NCI-H1417 treated with DMSO at 0.1 percent for 48 hours (cell line): ENCODE results near the gene B9D2.

ENCODE experiments used
- DNase-seq: peaks from one replicate; lab custom pipeline; 2025; lab: John Stamatoyannopoulos, UW

Gene B9D2

DNA sequence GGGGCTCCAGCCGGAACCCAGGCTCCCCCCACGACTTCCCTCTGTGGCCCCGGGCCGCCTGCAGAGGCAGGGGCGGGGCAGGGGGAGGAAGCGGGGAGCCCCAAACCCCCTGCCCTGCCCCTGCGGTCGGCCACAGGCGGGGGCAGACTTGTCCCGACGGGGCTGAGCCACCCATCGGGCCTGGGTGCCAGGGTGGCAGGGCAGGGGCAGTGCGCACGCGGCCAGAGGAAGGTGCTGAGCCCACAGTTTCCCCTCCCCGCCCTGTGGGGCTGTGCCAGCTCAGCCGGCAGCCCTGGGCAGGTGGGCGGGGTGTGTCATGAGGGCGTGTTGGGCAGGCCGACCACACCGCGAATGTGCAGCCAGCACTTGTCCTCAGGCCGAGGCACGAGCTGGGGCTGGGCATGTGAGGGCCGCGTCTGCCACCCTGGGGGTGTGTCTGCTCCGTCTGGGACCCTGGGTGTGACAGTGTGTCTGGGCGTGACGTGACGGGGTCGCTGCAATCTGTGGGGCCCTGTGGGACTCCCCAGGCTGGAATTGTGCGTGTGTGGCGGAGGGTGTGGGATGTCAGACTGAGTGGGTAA is 36.3 kb downstream of the B9D2 start:
- DNase-seq: no peak

- DNase-seq: no peak
Observed at GRCh38 chr19:41327076-41327575, 36.8 kb downstream of the B9D2 start.

- no peak for DNase-seq
Observed at GRCh38 chr19:41325947-41326706, 37.8 kb downstream of the B9D2 start.

- no peak for DNase-seq
Observed at GRCh38 chr19:41325640-41325946, 38.4 kb downstream of the B9D2 start.

DNA sequence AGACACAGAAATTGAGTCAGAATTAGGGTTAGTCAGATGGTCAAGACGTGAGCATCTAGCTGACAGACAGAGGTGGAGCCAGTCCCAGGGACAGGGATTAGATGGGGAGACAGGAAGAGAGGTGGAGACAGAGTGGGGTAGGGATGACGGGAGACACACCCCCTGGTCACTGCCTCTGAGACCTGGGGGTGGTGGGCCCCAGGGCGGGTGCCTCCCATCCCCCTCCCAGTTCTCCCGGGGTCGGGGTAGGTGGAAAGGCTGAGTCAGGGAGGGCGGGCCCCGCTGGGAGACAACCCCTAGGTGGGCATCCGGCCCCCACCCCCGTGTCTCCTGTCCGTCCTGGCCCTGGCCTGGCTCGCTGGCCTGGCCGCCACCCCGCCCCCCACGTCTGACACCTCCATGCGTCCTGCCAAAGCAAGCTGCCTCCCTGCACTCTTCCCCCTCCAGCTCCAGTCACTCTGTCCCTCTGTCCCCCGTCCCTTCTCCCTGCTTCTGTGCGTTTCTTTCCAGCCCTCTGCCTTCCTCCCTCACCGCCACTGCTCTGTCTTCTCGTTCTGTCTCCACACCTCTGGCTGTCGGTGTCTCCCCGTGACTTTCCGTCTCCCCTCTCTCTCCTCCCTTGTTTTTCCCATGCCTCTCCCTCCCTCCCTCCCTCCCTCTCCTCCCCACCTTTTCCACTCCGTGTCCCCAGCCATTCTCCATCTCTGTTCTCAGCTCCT is 38.9 kb downstream of the B9D2 start:
- no peak for DNase-seq

- no peak for DNase-seq
Observed at GRCh38 chr19:41324231-41324702, 39.7 kb downstream of the B9D2 start.

DNA sequence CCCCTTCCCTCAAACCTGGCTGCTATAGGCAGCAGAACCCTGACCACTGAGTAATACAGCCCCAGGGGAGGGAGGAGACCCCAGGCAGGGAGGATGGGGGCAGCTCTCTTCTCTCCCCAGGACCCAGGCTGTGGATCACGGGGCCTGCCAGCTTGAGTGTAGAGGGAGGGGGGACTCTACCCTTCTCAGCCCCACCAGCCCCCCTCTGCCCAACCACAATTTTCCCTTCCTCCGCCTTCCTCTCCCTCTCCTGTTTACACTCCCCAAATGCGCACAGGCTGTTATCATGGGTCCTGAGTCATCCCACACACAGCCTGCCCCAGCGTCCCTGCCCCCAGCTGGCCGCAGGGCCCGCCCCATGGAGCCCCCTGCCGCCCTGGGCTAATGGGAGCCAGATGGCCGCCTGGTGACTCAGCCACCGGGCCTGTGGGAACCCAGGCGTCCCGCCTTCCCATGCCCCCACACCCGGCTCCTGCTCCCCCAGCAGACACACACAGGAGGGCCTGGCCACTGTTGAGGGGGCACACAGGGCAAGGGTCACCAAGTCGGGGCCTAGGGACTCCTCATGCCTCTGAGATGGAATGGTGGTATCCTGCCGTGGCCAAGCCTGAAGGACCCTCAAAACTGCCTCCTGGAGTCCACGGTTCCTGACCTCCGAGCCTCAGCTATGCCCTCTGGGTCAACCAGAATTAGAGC is 40.4 kb downstream of the B9D2 start:
- DNase-seq: no peak

DNA sequence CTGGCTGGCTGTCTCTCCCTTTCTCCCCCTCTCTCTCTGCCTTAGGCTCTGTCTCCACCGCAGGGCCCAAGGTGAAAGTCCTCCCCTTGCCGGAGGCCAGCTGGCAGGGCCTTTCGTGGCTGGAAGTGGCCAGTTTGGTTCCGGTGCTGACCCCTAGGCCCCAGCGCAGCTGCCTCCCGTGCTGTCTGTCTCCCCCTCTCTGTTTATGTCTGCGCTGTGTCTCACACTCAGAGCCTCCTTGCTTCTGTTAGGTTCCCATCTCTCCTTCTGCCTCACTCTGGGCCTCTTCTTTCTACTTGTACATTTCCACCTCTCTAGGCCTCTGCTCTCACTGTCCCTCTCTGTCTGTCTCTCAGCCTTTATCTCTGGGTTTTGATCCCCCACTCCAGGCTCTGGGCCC is 40.9 kb downstream of the B9D2 start:
- no peak for DNase-seq

DNA sequence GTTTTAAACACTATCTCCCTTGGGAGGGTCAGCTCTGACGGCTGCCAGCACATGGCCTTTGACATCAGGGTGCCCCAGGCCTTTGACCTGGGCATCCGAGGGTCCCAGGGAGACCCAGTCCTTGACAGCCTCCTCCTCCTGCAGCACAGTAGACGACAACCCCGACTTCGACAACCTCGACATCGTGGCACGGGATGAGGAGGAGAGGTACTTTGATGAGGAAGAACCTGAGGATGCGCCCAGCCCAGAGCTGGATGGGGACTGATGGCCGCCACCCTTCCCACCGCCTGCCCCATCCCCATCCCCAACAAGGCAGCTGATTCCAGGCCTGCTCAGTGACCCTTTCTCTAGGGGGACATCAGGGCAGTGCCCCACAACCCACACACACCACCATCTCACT is 41.5 kb downstream of the B9D2 start:
- no peak for DNase-seq

- DNase-seq: no peak
Observed at GRCh38 chr19:41321600-41322270, 42.2 kb downstream of the B9D2 start.

DNA sequence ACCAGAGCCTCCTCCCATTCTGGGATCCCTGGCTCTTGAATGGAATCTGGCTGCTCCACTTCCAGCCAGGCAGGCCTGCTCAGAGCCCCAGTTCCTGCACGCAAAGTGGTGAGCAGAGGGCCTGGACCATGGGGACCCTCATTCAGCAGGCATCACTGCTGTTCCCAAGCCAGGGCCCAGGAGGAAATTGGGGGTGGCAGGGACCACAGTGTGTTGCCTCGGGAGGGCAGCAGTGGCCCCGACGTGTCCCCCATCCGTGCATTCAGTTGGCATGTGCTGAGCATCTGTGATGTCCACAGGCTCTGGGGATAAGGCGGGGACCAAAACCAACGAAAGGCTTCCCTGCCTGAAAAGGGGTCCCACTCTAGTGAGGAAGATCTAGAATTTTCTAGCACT is 42.7 kb downstream of the B9D2 start:
- DNase-seq: no peak

DNA sequence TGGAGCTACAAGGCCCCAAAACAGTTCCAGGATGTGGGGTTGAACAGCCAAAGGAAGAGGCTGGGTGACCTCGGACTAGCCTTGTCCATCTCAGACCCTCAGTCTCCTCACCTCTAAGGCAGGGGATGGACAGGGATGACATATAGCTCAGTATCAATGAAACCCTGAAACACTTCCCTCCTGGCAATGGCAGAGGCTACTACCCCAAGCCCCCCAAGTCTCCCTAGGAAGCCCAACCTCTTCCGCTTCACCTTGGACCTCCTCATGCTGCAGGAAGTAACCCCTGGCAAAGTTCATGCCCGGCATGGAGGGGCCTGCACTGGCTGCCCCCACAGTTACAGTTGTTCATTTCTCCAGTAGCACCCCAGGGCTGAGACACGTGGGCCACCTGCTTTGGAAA is 43.4 kb downstream of the B9D2 start:
- DNase-seq: no peak

DNA sequence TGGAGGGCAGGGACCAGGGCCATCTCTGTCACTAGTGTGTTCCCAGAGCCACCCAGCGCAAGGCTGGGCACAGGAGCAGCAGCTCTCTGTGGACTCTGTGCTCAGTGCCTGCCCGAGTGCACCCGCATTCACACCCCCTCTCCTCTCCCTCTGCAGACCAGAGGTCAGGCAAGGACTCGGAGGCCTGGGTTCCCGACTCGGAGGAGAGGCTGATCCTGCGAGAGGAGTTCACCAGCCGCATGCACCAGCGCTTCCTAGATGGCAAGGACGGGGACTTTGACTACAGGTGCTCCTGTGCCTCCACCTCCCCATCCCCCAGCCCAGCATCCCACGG is 43.8 kb downstream of the B9D2 start:
- no peak for DNase-seq

GRCh38 chr19:41319500-41320184 is 44.3 kb downstream of the B9D2 start:
- no peak for DNase-seq

- no peak for DNase-seq
Observed at GRCh38 chr19:41318696-41319499, 45.1 kb downstream of the B9D2 start.

- DNase-seq: no peak
Observed at GRCh38 chr19:41316306-41316920, 47.5 kb downstream of the B9D2 start.

- no peak for DNase-seq
Observed at GRCh38 chr19:41311613-41312012, 52.3 kb downstream of the B9D2 start.

DNA sequence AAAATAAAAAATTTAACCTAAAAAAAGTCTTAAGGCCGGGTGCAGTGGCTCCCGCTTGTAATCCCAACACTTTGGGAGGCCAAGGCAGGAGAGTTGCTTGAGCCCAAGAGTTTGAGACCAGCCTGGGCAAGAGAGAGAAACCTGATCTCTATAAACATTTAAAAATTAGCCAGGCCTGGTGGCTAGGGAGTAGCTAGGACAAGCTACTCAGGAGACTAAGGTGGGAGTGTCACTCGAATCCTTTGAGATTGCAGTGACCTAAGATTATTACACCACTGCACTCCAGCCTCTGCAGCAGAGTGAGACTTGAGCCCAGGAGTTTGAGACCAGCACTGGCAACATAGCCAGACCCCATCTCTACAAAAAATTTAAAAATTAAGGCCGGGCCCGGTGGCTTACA is 52.9 kb downstream of the B9D2 start:
- no peak for DNase-seq

DNA sequence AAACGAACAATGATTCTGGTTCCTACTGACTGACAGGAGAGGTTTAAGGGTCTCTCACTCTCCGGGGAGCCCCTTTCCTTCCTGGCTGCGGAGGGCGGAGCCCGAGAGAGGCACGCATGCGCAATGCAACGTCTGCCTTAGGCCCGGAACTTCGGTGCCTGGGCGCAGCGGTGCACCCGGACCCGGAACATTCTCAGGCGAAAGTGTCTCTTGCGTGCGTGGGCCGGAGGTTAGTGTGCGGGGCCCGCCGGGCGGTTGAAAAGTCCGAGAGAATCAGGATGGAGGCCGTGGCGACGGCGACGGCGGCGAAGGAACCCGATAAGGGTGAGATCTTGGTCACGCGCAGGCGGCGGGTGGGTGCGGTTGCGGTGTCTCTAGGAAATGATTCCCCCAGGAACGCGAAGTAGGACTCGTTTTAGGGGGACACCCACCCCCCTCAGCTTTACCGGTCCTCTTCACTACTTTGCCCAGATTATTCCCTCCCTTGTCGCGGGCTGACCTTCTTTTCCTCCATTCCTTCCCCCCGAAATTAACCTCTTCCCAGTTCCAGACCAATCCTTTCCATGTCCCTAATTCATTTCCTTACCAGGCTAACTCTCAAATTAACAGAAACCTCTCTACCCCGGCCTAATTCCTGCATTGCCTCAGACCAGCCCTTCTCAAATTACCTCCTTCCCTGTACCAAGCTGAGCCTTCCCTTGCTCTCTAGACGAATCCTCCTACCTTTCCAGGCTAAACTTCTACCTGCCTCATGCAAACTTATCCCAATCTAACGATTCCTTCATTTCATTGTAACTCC is 53.7 kb downstream of the B9D2 start, which contains the start of gene CCDC97:
Gene CCDC97, plus strand, starts transcription at position 140 of the 799 bp plus-strand sequence. Its CDS starts 139 bp downstream, at position 279.
- DNase-seq: no peak
